GM21423 (cell line): Measurements from ENCODE around the gene INTS1.
"Not testable (repeated sequence)": the region's sequence is repeated elsewhere in the genome, so short reads cannot be mapped to it uniquely, and the experiment has no call there.

Source experiments
- ATAC-seq: cut with Tn5 transposase; IDR thresholded peaks from one replicate; pipeline ENCODE4 v1.9.1; 2021; ENCODE audit warnings: mild to moderate bottlenecking, moderate library complexity; ENCODE audit not compliant: unreplicated experiment

INTS1 gene

GRCh38 chr7:1449501-1449900 is 54.7 kb downstream of the INTS1 start:
- ATAC-seq = no peak

GRCh38 chr7:1448958-1449357 is 55.2 kb downstream of the INTS1 start:
- ATAC-seq = no peak

DNA sequence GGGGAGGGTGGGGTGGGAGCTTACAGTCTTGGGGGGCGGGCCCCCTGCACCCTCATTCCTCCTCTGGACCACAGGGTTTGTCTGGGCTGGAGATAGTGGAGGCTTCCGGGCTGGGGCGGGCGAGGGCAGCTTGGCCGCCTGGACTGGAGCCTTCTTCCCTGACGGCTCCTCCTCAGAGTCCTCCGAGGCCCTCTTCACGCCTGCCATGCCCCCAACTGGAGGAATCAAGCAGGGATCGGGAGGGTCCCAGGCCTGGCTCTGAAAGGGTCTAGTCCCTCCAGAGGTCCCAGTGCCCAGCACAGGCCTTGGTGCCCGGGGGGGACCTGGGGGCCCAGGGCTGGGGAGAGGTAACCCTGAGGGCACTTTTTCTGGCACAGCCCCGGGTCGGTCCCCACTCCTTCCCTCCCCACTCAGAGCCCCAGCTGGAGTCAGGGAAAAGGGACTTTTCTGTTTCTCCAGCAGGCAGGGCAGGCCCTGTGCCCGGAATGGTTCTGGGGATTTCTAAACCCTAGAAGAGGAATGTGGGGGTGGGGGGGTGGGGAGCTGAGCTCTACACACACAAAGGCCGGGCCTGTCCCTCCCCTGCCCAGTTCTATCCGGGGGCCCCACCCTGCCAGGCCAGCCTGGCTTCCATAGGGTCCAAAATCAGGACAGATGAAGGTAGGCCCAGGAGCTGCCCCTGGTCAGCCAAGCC is 56.5 kb downstream of the INTS1 start:
- no peak for ATAC-seq

- no peak for ATAC-seq
Measured at GRCh38 chr7:1447112-1447511, 57.1 kb downstream of the INTS1 start.

DNA sequence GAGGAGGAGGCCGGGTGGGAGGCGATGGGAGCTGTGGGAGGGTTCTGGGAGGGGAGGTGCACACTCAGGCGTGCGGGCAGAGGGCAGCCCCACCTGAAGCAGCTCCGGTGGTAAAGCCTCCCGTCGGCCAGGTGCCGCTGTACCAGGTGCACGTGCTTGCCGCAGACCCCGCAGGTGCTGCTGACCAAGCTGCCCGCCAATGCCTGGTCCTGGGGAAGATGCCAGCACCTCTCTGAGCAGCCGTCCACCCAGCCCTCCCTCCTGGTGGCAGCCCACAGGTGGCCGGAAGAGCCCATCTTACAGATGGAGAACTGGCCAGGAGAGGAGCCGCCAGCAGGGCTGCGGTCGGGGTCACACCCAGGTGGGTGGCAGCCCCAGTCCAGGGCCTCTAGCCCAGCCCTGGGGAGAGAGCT is 57.6 kb downstream of the INTS1 start:
- ATAC-seq = no peak

- ATAC-seq = not testable (repeated sequence)
Measured at GRCh38 chr7:1446026-1446425, 58.2 kb downstream of the INTS1 start.

GRCh38 chr7:1445341-1445740 is 58.8 kb downstream of the INTS1 start:
- no peak for ATAC-seq

DNA sequence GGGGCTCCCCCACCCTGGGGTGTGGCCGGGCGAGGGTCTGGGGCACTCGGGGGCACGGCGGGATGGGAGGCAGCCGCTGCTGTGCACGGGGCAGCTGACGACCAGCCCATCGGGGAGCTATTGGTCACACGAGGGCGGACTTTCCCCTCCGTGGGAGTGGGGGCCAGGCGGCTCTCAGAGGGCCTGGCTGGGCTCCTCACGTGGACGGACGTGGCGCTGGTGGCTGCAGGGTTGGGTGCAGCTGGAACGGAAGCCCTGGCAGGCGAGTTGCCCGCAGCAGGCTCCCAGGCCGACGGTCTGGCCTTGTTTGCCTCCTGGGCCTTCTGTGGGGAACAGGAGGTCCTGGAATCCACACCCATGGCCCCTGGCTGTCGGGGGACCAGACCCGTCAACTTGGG is 59.3 kb downstream of the INTS1 start:
- ATAC-seq = no peak

DNA sequence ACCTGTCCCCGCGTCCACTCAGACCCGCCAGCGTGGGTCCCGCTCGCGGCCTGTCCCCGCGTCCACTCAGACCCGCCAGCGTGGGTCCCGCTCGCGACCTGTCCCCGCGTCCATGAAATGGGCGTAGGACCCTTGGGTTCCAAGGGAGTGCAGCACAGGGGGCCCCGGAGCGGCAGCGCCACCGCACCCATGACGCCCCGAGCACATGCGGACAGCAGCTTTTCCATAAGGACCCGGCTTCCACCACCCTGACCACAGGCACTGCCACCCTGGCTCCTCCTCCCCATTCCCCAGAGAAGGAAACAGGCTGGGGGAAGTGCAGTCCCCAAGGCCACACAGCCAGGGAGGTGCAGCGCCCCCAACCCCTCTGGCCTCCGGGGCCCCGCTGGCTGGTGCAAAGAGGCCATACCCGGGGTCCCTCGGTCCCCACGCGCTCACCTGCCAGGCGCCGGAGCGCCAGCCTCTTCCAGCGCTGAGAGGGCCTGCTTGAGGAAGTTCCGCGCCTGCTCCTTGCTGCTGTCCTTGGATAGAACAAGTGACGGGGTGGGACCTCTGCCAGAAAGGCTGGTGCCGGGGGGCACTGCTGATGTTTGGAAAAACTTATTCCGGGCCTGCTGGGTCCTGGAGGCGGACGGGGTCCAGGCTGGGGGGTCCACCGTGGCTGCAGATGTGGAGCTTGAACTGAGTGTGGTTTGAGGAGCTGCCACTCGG is 59.8 kb downstream of the INTS1 start:
- no peak for ATAC-seq

- ATAC-seq = not testable (repeated sequence)
Measured at GRCh38 chr7:1443587-1444200, 60.5 kb downstream of the INTS1 start.

DNA sequence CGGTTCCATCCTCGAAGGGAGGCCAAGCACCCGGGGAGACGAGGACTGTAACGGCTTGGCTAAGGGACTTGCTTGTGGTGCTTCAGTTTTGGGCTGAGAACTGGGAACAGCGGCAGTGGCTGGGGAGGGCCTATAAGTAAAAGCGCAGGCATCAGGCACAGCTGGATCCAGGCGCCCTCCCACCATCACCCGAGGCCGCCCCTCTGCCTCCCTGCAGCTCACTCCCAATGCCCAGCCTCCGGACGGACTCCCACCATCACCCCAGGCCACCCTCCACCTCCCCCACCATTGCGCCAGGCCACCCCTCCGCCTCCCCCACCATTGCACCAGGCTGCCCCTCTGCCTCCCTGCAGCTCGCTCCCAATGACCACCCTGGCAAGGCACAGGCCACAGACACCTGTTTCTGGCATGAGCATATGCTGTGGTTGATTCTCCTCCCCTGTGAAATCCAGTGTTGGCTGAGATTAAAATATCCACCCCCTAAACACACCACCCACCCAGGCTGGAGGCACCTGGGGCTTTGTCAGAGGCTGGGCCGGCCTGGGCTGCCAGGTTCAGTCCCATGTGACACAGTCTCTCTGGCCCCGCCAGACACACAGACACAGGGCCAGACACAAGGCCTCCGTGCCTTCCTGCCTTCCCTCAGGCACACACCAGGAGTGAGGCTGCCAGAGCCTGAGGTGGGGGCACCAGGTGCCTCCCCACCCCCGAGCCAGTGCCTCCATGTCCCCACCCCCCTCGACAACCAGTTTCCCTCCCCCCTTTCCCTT is 61.6 kb downstream of the INTS1 start:
- no peak for ATAC-seq

- no peak for ATAC-seq
Measured at GRCh38 chr7:1441615-1442354, 62.4 kb downstream of the INTS1 start.

DNA sequence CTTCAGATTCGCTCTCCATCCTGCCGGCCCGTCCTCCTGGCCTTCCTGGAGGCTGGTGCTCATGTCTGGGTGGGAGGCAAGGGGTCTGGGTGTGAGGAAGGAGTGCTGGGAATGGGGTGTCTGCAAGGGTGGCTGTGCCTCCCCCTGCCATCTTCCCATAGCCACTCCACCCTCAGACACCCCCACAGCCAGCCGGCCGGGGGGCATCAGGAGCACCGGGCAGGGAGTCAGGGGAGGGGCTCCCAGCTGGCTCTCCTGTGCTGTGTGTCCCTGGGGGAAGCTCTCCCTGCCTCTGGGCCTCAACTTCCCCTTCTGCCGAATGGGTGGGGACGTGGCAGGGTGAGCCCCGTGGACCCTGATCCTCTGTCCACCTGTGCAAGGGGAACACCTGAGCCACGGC is 63.6 kb downstream of the INTS1 start:
- ATAC-seq = no peak

GRCh38 chr7:1439373-1440363 is 64.5 kb downstream of the INTS1 start:
- ATAC-seq = no peak

DNA sequence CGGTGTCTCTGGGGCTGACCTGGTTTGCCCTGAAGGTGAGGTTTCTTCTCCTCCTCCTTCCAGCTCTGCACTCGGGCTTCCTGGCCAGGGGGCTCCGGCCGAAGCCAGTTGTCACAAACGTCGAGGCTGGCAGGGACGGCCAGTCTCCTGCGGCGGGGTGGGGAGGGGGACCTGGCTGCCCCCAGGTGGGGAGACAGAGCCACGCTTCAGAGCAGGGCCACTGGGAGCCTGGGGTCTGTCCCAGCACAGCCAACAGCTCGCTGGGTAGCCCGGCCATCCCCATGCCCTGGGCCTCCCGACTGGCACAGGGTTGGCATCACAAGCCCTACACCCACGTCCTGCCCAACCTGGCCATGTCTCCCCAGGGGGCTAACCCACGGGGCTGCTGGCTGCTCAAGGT is 65.4 kb downstream of the INTS1 start:
- ATAC-seq = no peak

GRCh38 chr7:1438208-1438607 is 66.0 kb downstream of the INTS1 start:
- ATAC-seq = no peak

DNA sequence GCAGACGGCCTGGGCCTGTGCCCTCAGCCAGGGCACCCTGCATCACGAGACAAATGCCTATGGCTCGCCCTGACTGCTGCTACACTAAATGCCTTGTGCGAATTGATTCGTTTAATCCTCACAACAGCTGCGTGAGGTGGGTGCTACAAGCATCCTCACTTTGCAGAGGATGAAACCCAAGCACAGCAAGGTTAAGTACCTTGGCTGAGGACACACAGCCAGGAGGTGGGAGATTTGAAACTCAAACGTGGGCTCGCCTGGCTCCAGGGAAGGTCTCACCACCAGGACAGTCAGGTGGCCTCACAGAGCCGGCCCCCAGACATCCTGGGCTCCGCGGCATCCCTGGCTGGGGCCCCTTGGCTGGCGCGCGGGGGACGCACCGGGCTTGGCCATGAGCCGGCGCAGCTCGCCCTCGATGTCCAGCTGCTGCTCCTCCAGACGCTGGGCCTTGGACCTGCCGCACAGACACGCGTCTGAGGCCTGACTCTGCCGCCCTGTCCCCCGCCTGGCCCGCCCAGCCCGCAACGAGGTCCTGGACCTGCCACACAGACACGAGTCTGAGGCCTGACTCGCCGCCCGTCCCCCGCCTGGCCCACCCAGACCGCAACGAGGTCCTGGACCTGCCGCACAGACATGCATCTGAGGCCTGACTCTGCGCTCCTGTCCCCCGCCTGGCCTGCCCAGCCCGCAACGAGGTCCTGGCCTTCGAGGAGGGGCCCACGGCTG is 66.9 kb downstream of the INTS1 start:
- no peak for ATAC-seq

GRCh38 chr7:1436608-1437007 is 67.6 kb downstream of the INTS1 start:
- no peak for ATAC-seq
